Endothelial cell (in vitro differentiated cells): Measurements from ENCODE around the gene PHLDB2. TPM values are rescaled to one million over a fixed set of nuclear protein-coding genes. Genes with fewer than 3 reads are reported as not detected.

Experiments
- DNase-seq: peaks from one replicate; pipeline ENCODE4 v3.0.0; 2021; ENCODE audit warnings: low spot score
- H3K27ac Mint-ChIP-seq: one replicate; pipeline ENCODE4 v1.8.0; 2021; ENCODE audit warnings: mixed read lengths, inconsistent platforms; ENCODE audit not compliant: unreplicated experiment
- H3K27me3 Mint-ChIP-seq: one replicate; pipeline ENCODE4 v1.8.0; 2021; ENCODE audit warnings: mild to moderate bottlenecking, moderate library complexity, mixed read lengths, inconsistent platforms; ENCODE audit not compliant: unreplicated experiment
- H3K36me3 Mint-ChIP-seq: one replicate; pipeline ENCODE4 v1.8.0; 2021; ENCODE audit warnings: mild to moderate bottlenecking, low read depth, mixed read lengths, inconsistent platforms; ENCODE audit not compliant: unreplicated experiment
- H3K4me1 Mint-ChIP-seq: one replicate; pipeline ENCODE4 v1.8.0; 2021; ENCODE audit warnings: mild to moderate bottlenecking, mixed read lengths, inconsistent platforms; ENCODE audit not compliant: unreplicated experiment
- H3K4me3 Mint-ChIP-seq: one replicate; pipeline ENCODE4 v1.8.0; 2021; ENCODE audit warnings: mild to moderate bottlenecking, mixed read lengths, inconsistent platforms; ENCODE audit not compliant: unreplicated experiment
- H3K9me3 Mint-ChIP-seq: one replicate; pipeline ENCODE4 v1.8.0; 2021; ENCODE audit warnings: mixed read lengths, inconsistent platforms; ENCODE audit not compliant: unreplicated experiment
- total RNA-seq: library from RNA; stranded (reverse); fragmentation: NEBNext Ultra II Directional; extraction: Animal tissue kit (Norgen Biotek cat#: 25700); gene quantifications from one replicate; pipeline ENCODE4 v1.2.1, GENCODE V29; 2021; ENCODE audit not compliant: unreplicated experiment
- TF ChIP-seq, protein P1 (sequence below): fragments of 200-600 bp; sonication (generic); IDR thresholded peaks from one replicate; pipeline ENCODE4 v1.5.0; 2021; ENCODE audit warnings: antibody characterized with exemption; ENCODE audit not compliant: unreplicated experiment

The PHLDB2 gene
- total RNA-seq, 1 donor from 2014 or later: 47.8 TPM

- no peaks in the 10 kb centered on the region for H3K9me3 Mint-ChIP-seq
- H3K36me3 Mint-ChIP-seq: peaks cover 18% of the 10 kb centered on the region
- peaks cover 25% of the 10 kb centered on the region for H3K4me1 Mint-ChIP-seq
- no peak overlapping the region for H3K4me3 Mint-ChIP-seq
- no peak for DNase-seq
- no peaks in the 10 kb centered on the region for H3K27me3 Mint-ChIP-seq
- H3K27ac Mint-ChIP-seq: no peak overlapping the region
- TF ChIP-seq, protein P1, sequence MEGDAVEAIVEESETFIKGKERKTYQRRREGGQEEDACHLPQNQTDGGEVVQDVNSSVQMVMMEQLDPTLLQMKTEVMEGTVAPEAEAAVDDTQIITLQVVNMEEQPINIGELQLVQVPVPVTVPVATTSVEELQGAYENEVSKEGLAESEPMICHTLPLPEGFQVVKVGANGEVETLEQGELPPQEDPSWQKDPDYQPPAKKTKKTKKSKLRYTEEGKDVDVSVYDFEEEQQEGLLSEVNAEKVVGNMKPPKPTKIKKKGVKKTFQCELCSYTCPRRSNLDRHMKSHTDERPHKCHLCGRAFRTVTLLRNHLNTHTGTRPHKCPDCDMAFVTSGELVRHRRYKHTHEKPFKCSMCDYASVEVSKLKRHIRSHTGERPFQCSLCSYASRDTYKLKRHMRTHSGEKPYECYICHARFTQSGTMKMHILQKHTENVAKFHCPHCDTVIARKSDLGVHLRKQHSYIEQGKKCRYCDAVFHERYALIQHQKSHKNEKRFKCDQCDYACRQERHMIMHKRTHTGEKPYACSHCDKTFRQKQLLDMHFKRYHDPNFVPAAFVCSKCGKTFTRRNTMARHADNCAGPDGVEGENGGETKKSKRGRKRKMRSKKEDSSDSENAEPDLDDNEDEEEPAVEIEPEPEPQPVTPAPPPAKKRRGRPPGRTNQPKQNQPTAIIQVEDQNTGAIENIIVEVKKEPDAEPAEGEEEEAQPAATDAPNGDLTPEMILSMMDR: no peak
Observed at GRCh38 chr3:111882799-111883198, 23.7 kb downstream of the PHLDB2 start.

GRCh38 chr3:111884411-111885018, 25.4 kb downstream of the PHLDB2 start:
- Mint-ChIP-seq H3K27me3 (no peaks in the 10 kb centered on the region), H3K27ac (no peak overlapping the region), H3K9me3 (no peaks in the 10 kb centered on the region), H3K4me1 (peaks cover 11% of the 10 kb centered on the region), H3K4me3 (no peak overlapping the region), H3K36me3 (peaks cover 18% of the 10 kb centered on the region)
- TF ChIP-seq, protein P1: no peak
- no peak for DNase-seq

DNA sequence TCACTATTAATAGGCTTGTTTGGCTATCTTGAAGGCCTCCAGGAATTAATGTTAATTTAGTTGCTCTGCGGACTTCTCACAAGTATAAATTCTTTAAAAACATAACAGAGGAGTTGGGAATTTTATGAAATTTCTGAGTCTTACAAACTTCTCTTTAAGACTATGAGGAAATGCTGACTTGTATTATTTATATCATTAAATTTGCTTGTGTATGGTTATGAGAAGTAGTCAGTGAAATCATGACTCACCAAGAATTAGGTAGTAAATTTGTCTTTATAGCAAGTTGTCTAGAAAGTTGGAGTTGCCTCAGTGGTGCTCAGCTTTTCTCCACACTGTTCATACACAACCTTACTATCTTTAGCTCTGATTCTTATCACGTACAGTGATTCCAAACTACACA, 26.5 kb downstream of the PHLDB2 start:
- no peak overlapping the region for H3K27ac Mint-ChIP-seq
- H3K36me3 Mint-ChIP-seq: peaks cover 18% of the 10 kb centered on the region
- no peak overlapping the region for H3K4me3 Mint-ChIP-seq
- no peak for DNase-seq
- H3K9me3 Mint-ChIP-seq: no peaks in the 10 kb centered on the region
- no peaks in the 10 kb centered on the region for H3K27me3 Mint-ChIP-seq
- TF ChIP-seq, protein P1: no peak
- peaks cover 5% of the 10 kb centered on the region for H3K4me1 Mint-ChIP-seq

DNA sequence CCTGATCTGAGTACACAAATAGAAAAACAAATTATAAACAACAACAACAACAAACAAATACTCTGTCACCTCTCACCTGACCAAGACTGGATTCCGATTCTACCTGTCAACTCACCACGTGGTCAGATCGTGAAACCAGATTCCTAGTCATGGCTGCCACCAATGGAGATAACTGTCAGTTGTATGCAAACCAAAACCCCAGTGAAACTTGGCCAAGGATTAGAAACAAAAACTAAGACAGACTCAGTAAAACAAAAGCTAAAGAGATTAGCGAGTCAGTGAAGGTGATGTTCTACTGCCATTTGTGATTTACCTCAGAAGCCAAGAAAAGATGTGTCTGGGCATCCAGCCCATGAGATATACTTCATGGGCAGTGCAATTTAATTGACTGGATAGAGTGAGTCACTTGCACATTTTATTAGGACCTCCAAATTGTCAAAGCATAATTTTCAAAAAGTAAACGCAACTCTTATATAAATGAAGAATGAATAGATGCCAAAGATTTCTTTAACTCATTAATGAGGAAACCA, 31.1 kb downstream of the PHLDB2 start:
- H3K9me3 Mint-ChIP-seq: no peaks in the 10 kb centered on the region
- H3K27ac Mint-ChIP-seq: no peak overlapping the region
- TF ChIP-seq, protein P1: no peak
- no peak for DNase-seq
- no peak overlapping the region for H3K4me3 Mint-ChIP-seq
- H3K27me3 Mint-ChIP-seq: no peaks in the 10 kb centered on the region
- H3K4me1 Mint-ChIP-seq: peaks cover 3% of the 10 kb centered on the region
- H3K36me3 Mint-ChIP-seq: peaks cover 5% of the 10 kb centered on the region

DNA sequence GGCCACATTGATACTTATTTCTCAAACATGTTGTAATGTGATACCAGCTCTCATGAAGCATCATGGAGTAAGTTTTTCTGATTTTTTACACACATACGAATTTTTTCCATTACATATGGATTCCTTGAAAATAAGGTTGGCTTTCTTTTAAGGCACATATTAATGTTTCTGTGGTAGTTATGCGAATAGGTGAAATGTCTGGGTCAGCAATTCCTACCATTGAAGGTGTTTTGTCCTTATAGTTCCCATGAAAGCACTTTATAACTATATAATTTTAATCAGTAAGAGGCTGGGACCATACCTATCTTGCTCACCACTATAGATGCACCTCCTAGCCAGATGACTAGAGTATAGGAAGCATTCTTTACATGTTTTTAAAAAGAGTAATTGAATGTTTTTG, 33.0 kb downstream of the PHLDB2 start:
- Mint-ChIP-seq H3K9me3 (no peaks in the 10 kb centered on the region), H3K27ac (no peak overlapping the region), H3K4me1 (peaks cover 3% of the 10 kb centered on the region), H3K4me3 (no peak overlapping the region), H3K36me3 (no peaks in the 10 kb centered on the region), H3K27me3 (no peaks in the 10 kb centered on the region)
- TF ChIP-seq, protein P1: no peak
- no peak for DNase-seq
